NCI-H446 treated with DMSO at 0.1 percent for 48 hours (cell line): ENCODE measurements around the gene PAGE3.

ENCODE experiments used
- DNase-seq: peaks from one replicate; lab custom pipeline; 2025; lab: John Stamatoyannopoulos, UW

The PAGE3 gene, protein sequence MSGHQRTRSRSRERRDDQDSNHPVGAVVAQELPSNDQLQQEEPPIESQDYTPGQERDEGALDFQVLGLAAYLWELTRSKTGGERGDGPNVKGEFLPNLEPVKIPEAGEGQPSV

DNA sequence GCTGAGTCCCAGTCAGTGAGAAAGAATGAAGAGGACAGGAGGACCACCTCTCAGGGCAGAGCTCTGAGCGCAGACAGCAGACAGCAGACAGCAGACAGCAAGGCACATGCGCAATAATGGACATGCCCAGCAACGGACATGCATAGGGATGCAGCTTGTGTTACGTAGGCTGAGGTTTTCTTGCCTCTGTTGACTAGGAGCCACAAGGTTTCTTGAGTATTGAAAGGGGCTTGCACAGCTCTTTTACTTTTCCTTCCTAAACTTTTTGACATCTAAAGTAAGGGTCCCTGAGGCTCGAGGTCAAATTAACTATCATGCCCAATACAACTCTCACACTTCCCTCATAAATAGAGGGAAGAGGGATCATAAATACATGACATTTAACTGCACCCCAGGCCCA lies at the start of gene PAGE3:
PAGE3 (minus strand) TSS at position 101 of the 400 bp plus-strand sequence. CDS start 1,013 bp downstream, outside the sequence.
- DNase-seq, result no peak

DNA sequence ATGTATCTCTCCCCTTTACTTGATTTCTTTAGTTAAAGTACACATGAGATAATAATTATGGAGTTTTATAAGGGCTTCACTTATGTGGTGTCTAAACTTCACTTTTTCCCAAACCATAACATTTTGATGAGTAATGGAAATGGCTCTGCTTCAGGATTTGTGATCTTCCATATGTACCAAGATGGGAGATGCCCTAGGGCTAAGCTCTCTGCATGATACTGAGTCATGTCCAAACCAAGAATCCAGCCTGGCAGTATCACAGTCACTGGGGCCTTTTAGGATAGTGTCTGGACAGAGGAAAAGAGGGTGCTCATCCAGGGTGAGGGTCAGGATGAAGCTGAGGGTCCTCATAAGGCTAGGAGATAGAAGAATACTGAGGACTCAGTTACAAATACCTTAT lies 47.9 kb upstream of the PAGE3 start:
- DNase-seq, result no peak

DNA sequence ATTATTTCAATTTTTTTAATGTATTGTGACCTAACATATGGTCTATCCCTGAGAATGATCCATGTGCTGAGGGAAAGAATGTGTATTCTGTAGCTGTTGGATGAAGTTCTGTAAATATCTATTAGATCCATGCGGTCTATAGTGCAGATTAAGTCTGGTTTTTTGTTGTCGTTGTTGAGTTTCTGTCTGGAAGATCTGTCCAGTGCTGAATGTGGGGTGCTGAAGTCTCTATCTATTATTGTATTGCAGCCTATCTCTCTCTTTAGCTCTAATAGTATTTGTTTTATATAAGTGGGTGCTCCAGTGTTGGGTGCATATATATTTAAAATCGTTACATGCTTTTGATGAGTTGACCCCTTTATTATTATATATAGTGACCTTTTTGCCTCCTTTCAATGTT lies 26.2 kb upstream of the PAGE3 start:
- DNase-seq, result no peak

DNA sequence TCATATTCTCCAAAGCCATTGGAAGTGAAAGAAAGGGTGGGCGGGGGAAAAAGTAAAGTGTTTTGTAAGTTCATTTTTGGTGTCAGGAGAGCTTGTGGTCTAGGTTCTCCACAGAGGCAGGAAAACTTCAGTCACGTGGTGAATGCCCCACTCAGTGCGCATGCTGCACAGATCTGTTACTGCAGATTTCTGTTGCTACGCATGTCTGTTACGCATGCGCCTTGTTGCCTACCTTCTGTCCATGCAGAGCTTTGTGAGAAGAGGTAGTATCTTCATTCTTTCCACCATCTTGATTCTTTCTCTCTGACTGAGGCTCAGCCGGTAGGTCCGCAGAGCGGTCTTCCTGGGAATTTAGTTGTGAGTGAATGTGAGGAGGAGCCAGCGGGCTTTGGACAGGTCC lies 15.1 kb upstream of the PAGE3 start:
- no peak for DNase-seq

DNA sequence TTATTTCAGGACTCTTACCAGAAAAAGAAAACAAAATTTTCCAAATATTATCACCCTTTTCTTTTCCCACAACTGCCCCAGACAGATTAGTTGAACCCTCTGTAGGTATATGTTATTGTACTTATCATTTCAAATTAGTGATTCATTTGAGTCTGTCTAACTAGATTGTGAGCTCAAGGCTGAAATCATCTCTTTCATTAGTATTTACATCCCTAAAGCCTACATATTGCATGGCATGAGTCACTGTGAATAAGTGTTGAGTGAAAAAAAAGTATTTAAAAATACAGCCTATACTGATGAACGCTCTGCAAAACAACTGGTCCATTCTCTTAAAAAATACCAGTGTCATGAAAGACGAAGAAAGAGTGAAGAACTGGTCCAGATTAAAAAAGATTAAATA lies 3.9 kb downstream of the PAGE3 start:
- no peak for DNase-seq

DNA sequence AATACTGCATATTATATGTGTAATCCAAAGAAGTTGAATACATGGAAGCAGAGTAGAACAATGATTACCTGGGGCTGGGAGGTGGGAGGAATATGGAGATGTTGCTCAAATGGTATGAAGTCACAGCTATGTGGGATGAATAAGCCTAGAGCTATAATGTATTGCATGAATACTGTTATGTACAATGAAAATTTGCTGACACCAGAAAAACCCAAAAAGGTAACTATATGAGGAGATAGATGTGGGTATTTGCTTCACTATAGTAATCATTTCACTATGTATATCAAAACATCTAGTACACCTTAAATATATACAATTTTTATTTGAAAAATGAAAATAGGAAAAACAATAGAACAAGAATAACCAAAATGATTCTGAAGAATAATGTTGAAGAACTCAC lies 11.2 kb downstream of the PAGE3 start:
- no peak for DNase-seq

DNA sequence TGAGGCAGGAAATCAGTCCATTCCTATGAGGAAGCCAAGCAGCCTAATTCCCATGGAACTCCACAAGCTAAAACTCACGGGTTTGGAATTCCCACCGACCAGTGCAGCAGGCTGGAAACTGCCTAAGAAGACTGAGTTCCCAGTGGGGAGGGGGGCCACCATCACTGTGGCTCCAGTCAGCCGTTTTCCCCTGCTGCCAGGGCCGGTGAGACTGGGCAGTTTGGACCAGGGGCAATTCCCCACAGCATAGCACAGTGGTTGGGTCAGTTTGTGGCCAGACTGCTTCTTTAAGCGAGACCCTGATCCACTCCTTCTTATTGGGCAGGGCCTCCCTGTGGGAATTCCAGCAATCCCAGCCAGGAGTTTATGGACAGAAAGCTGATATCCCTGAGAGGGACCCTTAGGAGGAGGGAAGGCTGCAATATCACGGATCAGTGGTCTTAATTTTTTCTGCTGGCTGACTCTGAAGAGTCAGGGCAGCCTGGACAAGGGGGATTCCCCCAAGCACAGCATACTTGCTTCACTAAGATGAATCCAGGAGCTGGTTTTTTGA lies 23.9 kb downstream of the PAGE3 start:
- DNase-seq, result no peak

DNA sequence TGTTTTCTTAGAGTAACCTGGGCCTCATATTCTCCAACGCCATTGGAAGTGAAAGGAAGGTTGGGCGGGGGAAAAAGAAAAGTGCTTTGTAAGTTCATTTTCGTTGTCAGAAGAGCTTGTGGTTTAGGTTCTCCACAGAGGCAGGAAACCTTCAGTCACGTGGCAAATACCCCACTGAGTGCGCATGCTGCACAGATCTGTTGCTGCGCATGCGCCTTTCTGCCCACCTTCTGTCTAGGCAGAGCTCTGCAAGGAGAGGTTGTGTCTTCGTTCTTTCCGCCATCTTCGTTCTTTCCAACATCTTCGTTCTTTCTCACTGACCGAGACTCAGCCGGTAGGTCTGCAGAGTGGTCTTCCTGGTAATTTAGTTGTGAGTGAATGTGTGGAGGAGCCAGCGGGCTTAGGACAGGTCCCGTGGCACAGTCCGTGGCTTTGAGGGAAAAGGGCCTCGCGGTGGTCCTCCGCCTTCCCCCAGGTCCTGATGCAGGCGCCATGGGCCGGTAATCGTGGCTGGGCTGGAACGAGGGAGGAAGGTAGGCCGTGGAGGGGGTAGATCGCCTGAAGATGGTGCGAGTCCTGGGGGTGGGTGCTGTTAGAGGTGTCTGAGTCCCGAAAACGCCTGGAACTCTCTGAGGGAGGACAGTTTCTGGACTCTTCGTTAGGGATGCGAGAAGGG lies 44.5 kb downstream of the PAGE3 start, which contains the start of gene PAGE5:
PAGE5 (plus strand) TSS at position 228 of the 676 bp plus-strand sequence. CDS start 1,037 bp downstream, outside the sequence.
- no peak for DNase-seq

DNA sequence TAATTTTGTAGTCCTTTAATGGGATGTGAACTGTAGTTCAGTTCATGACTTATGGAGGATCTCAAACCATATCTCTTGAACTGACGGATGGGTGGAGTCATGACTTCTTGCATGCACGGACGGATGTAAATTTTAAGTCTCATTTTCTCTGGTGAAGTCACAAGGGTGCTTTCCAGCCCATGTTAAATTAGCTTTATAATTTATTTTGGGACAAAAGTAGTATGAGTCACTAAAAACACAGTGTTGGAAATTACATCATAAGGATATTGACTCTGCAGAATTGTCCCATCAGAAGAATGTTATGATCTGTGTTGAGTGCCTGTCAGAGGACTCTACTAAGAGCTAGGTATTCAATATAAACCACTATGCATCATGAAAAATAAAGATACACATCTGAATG lies 51.3 kb downstream of the PAGE3 start:
- DNase-seq, result no peak

DNA sequence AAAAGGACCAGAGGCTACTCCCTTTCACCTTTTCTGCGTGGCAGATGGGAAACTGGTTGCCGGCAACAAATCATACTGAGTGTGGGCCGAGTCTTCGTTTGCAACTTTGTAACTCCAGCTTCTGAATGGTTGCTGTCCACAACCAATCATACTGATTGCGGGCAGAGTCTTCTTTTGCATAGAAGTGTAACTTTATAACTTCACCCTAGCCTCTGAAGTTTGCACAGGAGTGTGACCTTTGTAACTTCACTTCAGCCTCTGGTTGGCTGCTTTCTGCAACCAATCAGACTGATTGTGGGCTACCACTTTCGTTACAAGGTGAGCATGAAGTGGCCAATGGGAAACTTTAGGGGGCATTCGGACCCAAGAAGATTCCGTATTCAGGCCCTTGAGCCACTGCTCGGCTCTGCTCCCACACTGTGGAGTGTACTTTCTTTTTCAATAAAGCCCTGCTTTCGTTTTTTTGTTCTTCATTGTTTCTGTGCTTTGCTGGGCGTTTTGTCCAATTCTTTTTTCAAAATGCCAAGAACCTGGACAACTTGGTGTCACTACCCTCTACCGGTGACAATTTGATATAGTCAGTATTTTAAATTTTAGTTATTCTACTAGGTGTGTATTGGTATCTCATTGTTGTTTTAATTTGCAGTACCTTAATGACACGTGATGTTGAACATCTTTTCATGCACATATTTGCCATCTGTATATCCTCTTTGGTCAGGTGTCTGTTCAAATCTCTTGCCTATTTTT lies 53.6 kb downstream of the PAGE3 start:
- DNase-seq, result no peak
